ENCODE measurements around the gene ITPRID1.
A peak's percentile ranks its signal among the peaks of the same experiment; 100 is the strongest.

ITPRID1 gene

DNA sequence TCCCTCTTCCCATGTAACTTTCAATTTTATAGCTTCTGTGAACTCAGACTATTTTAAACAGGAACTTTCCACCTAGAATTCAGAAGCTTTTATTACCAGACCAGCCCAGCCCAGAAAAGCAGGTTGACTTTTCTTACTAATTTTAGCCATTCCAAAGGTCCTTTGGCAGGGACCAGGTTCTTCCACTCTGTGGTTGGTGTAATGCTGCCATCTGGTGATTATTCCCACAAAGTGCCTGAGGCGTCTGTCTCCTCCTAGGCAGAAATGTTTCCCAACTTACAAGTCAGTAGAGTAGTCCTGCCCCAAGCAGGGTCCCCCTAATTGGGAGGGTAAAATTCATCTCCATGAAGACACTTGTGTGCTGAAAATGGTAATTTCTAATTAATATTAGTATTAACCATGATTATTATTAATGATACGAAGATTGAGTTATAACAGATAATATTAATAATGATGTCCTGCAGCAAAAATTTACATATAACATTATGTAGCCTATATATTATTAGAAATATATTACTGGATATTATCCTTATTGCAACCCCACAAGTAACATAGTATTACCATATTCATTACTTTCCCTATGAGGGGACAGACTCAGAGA lies 120.1 kb downstream of the ITPRID1 start:
- Histone ChIP-seq H3K36me3 (ENCODE audit: control insufficient read depth, insufficient read depth, low read length) (no peaks in the 10 kb centered on the region), H3K27ac (ENCODE audit: low read depth, low read length) (no peak overlapping the region)

DNA sequence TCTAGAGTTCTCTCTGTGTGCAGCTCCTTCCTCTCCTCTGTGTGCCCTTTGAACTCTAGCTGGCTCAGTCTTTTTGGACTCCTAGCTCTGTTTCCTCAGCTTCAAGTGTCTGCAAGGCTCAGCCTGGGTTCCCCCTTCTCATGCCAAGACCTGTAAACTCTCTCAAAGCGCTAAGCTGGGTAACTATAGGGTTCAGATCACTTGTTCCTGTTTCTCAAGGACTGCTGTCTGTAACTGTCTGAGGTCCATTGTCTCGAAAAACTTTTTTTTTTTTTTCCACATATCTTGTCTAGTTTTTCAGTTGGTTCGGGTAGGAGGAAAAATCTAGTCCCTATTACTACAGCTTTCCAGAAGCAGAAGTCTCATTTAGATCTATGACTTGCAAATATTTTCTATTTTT lies 126.5 kb downstream of the ITPRID1 start:
- Histone ChIP-seq H3K4me1 (ENCODE audit: control insufficient read depth, insufficient read depth, low read length) (no peaks in the 10 kb centered on the region), H3K9ac (ENCODE audit: low read length) (no peak overlapping the region), H3K27me3 (ENCODE audit: control insufficient read depth, insufficient read depth, low read length) (no peaks in the 10 kb centered on the region), H3K9me3 (ENCODE audit: control insufficient read depth, insufficient read depth, low read depth, low read length) (no peaks in the 10 kb centered on the region), H3K36me3 (ENCODE audit: control insufficient read depth, insufficient read depth, low read length) (no peaks in the 10 kb centered on the region), H3K27ac (ENCODE audit: low read depth, low read length) (no peak overlapping the region), H3K4me3 (ENCODE audit: low read depth, low read length) (no peak overlapping the region)

More for the DNA sequence above, 120.1 kb downstream of the ITPRID1 start:
- no peaks in the 10 kb centered on the region for H3K9me3 ChIP-seq (ENCODE audit: control insufficient read depth, insufficient read depth, low read depth, low read length)
- no peak overlapping the region for H3K4me3 ChIP-seq (ENCODE audit: low read depth, low read length)
- H3K9ac ChIP-seq (ENCODE audit: low read length) = no peak overlapping the region
- H3K27me3 ChIP-seq (ENCODE audit: control insufficient read depth, insufficient read depth, low read length) = no peaks in the 10 kb centered on the region
- H3K4me1 ChIP-seq (ENCODE audit: control insufficient read depth, insufficient read depth, low read length) = peaks cover 6% of the 10 kb centered on the region

DNA sequence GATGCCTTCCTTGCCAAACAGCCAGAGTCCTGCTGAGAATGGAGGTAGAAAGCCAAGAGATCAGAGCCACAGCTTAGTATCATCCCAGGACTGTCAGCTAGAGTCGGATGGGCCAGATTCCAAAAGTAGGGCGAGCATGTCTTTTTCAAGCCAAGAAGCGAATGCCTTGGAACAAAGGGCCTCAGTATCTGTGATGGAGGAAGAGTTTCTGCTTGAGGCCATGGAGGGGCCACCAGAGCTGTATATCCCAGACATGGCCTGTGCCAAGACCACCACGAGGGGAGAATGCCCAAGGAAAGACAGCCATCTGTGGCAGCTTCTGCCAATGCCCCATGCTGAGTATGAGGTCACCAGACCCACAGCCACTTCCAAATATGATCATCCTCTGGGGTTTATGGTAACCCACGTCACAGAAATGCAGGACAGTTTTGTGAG lies 128.8 kb downstream of the ITPRID1 start:
- Histone ChIP-seq H3K4me1 (ENCODE audit: control insufficient read depth, insufficient read depth, low read length) (peaks cover 18% of the 10 kb centered on the region; the same call in 1 of the 2 replicates), H3K27ac (ENCODE audit: low read depth, low read length) (no peak overlapping the region), H3K4me3 (ENCODE audit: low read depth, low read length) (no peak overlapping the region), H3K36me3 (ENCODE audit: control insufficient read depth, insufficient read depth, low read length) (no peaks in the 10 kb centered on the region), H3K27me3 (ENCODE audit: control insufficient read depth, insufficient read depth, low read length) (no peaks in the 10 kb centered on the region), H3K9ac (ENCODE audit: low read length) (no peak overlapping the region), H3K9me3 (ENCODE audit: control insufficient read depth, insufficient read depth, low read depth, low read length) (no peaks in the 10 kb centered on the region)

DNA sequence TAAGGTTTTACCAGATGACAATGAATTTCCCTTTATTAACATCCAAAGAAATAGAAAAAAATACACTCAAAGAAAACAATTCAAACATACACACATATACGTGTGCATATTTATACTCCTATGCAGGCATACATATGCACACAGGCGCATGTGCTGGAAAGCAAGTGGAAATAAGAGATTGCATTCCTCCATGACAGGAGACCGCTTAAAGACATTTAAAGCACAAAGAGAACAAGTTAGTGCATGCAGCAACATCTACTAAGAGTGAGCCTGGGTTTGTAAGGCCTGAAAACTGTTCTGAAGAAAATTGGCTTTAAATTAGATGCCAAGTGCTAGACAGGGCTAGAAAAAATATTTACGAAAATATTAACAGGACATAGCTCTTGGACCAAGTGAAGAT lies 133.1 kb downstream of the ITPRID1 start:
- Histone ChIP-seq H3K4me3 (ENCODE audit: low read depth, low read length) (no peak overlapping the region), H3K27ac (ENCODE audit: low read depth, low read length) (peak overlapping the region; percentile 69), H3K9ac (ENCODE audit: low read length) (no peak overlapping the region), H3K4me1 (ENCODE audit: control insufficient read depth, insufficient read depth, low read length) (peaks cover 47% of the 10 kb centered on the region), H3K9me3 (ENCODE audit: control insufficient read depth, insufficient read depth, low read depth, low read length) (no peaks in the 10 kb centered on the region), H3K36me3 (ENCODE audit: control insufficient read depth, insufficient read depth, low read length) (no peaks in the 10 kb centered on the region), H3K27me3 (ENCODE audit: control insufficient read depth, insufficient read depth, low read length) (no peaks in the 10 kb centered on the region)

DNA sequence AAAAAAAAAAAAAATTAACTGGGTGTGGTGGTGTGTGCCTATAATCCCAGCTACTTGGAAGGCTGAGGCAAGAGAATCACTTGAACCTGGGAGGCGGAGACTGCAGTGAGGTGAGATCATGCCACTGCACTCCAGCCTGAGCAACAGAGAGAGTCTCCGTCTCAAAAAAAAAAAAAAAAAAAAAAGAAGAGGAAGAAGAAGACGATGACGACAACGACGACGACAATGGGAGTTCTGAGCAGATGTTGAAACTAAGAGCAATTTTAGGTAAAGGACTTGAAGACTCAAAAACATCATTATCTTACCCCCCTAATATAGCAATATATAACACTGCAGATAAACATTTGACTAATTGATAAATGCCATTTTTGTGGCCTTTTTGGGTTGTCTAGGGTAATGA lies 133.6 kb downstream of the ITPRID1 start:
- Histone ChIP-seq H3K9ac (ENCODE audit: low read length) (no peak overlapping the region), H3K4me3 (ENCODE audit: low read depth, low read length) (no peak overlapping the region), H3K9me3 (ENCODE audit: control insufficient read depth, insufficient read depth, low read depth, low read length) (no peaks in the 10 kb centered on the region), H3K27ac (ENCODE audit: low read depth, low read length) (peak overlapping the region; percentile 69), H3K36me3 (ENCODE audit: control insufficient read depth, insufficient read depth, low read length) (no peaks in the 10 kb centered on the region), H3K27me3 (ENCODE audit: control insufficient read depth, insufficient read depth, low read length) (no peaks in the 10 kb centered on the region), H3K4me1 (ENCODE audit: control insufficient read depth, insufficient read depth, low read length) (peaks cover 50% of the 10 kb centered on the region)

DNA sequence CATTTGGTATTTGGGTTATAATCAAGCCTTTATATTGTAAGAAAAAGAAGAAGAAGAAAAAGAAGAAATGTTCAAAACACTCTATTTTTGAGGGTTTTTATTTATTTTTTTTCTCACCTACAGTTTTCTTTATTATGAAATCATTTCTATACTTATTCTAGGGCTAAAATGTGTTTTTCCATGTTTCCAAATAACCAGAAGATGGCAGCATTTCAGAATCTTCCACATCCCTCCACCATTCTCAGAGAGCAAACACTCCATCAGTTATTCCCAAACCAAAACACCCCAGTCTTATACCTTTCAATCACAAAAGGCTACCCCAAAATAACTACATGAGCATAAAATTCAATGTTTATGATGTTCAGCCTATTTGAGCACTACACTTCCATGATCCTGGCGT lies 134.4 kb downstream of the ITPRID1 start:
- no peak overlapping the region for H3K4me3 ChIP-seq (ENCODE audit: low read depth, low read length)
- no peak overlapping the region for H3K9ac ChIP-seq (ENCODE audit: low read length)
- H3K27me3 ChIP-seq (ENCODE audit: control insufficient read depth, insufficient read depth, low read length) = no peaks in the 10 kb centered on the region
- H3K4me1 ChIP-seq (ENCODE audit: control insufficient read depth, insufficient read depth, low read length) = peaks cover 50% of the 10 kb centered on the region
- H3K36me3 ChIP-seq (ENCODE audit: control insufficient read depth, insufficient read depth, low read length) = no peaks in the 10 kb centered on the region
- no peaks in the 10 kb centered on the region for H3K9me3 ChIP-seq (ENCODE audit: control insufficient read depth, insufficient read depth, low read depth, low read length)
- no peak overlapping the region for H3K27ac ChIP-seq (ENCODE audit: low read depth, low read length)

DNA sequence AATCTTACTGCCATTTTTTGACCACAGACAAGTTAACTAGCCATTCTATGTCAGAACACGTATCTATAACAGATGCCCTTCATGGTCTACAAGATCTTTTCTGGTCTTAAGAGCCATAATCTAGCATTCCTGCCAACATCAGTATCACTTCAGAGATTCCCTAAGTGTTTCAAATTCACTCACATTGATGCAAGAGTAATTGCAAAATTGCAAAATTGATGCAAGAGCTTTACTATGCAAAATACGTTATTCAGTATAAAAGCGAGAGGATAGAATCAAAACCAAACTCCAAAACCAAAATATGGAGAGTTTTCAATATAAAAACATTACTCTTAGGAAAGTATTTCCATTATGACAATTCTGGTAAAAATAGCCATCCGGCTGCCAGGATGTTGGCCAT lies 135.0 kb downstream of the ITPRID1 start:
- H3K9ac ChIP-seq (ENCODE audit: low read length) = no peak overlapping the region
- no peak overlapping the region for H3K27ac ChIP-seq (ENCODE audit: low read depth, low read length)
- H3K36me3 ChIP-seq (ENCODE audit: control insufficient read depth, insufficient read depth, low read length) = no peaks in the 10 kb centered on the region
- H3K9me3 ChIP-seq (ENCODE audit: control insufficient read depth, insufficient read depth, low read depth, low read length) = no peaks in the 10 kb centered on the region
- H3K27me3 ChIP-seq (ENCODE audit: control insufficient read depth, insufficient read depth, low read length) = no peaks in the 10 kb centered on the region
- H3K4me1 ChIP-seq (ENCODE audit: control insufficient read depth, insufficient read depth, low read length) = peaks cover 50% of the 10 kb centered on the region
- no peak overlapping the region for H3K4me3 ChIP-seq (ENCODE audit: low read depth, low read length)

DNA sequence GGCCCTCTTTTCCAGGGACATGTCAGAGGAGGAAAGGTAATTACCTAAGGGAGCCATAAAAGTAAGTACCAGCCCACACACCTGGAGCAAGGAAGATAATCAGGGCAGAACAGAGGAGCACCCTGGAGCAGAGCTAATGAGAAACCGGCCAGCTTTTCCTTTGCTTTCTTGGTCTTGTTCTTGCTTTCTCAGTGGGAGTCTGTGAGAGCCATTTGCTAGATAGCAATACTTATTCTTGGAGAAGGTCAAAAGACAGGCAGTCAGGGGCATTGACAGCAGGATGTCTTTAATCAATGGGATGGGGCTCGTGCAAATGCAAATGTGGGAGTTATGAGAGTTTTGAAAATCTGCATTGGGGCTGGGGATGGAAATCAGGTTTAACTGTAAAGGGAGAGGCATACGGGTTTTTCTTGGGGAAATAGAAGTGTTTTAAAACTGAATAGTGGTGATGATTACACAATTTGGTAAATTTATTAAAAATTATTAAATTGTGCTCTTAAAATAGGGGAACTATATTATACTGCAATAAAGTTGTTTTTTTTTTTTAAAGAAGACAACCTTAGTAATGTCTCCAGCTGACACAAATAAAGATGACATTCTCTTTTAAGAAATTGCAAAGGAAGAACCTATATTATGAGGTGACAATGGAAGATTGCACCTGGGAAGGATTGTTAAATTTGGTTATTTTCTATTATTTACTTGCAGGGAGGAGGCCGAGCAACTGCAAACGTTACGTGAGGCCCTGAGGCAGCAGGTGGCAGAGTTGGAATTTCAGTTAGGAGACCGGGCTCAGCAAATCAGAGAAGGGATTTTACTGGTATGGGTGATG lies 137.6 kb downstream of the ITPRID1 start:
- Histone ChIP-seq H3K36me3 (ENCODE audit: control insufficient read depth, insufficient read depth, low read length) (no peaks in the 10 kb centered on the region), H3K27ac (ENCODE audit: low read depth, low read length) (no peak overlapping the region)

DNA sequence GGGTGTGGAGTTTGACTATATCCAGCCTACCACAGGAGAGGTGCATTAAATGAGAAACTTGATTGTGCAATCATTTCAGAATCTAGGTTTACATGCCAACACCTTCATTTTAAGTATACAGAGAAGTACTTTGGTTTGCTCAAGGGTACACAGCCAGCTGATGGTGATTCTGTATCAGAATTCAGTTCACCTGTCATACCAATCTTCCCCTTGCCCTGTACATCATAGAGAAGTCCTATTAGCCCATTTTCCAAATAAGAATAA lies 138.1 kb downstream of the ITPRID1 start:
- Histone ChIP-seq H3K4me1 (ENCODE audit: control insufficient read depth, insufficient read depth, low read length) (peaks cover 35% of the 10 kb centered on the region), H3K27me3 (ENCODE audit: control insufficient read depth, insufficient read depth, low read length) (peaks cover 4% of the 10 kb centered on the region; the same call in 1 of the 2 replicates), H3K9ac (ENCODE audit: low read length) (no peak overlapping the region), H3K27ac (ENCODE audit: low read depth, low read length) (no peak overlapping the region), H3K36me3 (ENCODE audit: control insufficient read depth, insufficient read depth, low read length) (no peaks in the 10 kb centered on the region), H3K9me3 (ENCODE audit: control insufficient read depth, insufficient read depth, low read depth, low read length) (no peaks in the 10 kb centered on the region), H3K4me3 (ENCODE audit: low read depth, low read length) (no peak overlapping the region)

More for the DNA sequence above, 137.6 kb downstream of the ITPRID1 start:
- Histone ChIP-seq H3K9me3 (ENCODE audit: control insufficient read depth, insufficient read depth, low read depth, low read length) (no peaks in the 10 kb centered on the region), H3K27me3 (ENCODE audit: control insufficient read depth, insufficient read depth, low read length) (peaks cover 4% of the 10 kb centered on the region; the same call in 1 of the 2 replicates), H3K4me1 (ENCODE audit: control insufficient read depth, insufficient read depth, low read length) (peaks cover 41% of the 10 kb centered on the region), H3K4me3 (ENCODE audit: low read depth, low read length) (no peak overlapping the region), H3K9ac (ENCODE audit: low read length) (no peak overlapping the region)

DNA sequence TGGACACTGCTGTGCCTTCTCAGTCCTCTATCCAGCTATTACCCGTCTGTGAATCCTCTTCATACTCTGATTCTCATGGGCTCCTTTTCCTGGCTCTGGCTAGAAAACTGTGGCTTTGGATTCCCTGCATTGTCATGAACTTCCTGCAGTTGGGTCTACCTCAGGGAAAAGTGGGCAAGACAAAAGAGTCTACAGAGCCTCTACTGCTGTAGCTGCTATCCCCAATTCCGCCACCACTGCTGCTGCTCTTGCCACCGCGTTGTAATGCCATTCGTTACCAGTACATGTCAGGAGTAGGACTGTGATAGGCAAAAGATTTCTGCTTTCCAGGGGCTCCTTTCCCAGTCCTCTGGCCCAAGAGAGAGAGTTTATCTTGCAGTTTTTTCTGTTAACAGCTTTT lies 149.2 kb downstream of the ITPRID1 start:
- Histone ChIP-seq H3K9me3 (ENCODE audit: control insufficient read depth, insufficient read depth, low read depth, low read length) (0 out of 2 replicates have a peak, but pooled peaks cover 6% of the 10 kb centered on the region), H3K27me3 (ENCODE audit: control insufficient read depth, insufficient read depth, low read length) (no peaks in the 10 kb centered on the region), H3K4me1 (ENCODE audit: control insufficient read depth, insufficient read depth, low read length) (peaks cover 8% of the 10 kb centered on the region; the same call in 1 of the 2 replicates), H3K9ac (ENCODE audit: low read length) (no peak overlapping the region), H3K27ac (ENCODE audit: low read depth, low read length) (no peak overlapping the region), H3K4me3 (ENCODE audit: low read depth, low read length) (no peak overlapping the region), H3K36me3 (ENCODE audit: control insufficient read depth, insufficient read depth, low read length) (no peaks in the 10 kb centered on the region)

DNA sequence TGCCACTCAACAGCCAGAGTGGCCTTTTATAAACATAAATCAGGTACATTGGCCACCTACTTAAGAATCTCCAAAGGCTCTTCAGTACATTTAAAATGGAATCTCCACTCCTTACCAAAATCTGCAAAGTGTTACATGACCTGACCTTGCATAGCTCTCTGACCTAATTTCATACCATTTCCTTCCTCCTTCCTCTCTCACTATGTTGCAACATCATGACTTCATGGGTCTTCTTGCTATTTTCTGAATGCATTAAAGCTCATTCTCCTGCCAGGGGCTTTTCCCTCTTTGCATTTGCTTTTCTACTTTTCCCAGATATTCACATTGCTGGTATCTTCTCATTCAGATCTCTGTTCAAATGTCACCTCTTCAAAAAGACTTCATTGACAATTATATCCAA lies 151.0 kb downstream of the ITPRID1 start:
- no peak overlapping the region for H3K27ac ChIP-seq (ENCODE audit: low read depth, low read length)
- no peaks in the 10 kb centered on the region for H3K36me3 ChIP-seq (ENCODE audit: control insufficient read depth, insufficient read depth, low read length)
- no peaks in the 10 kb centered on the region for H3K27me3 ChIP-seq (ENCODE audit: control insufficient read depth, insufficient read depth, low read length)
- 0 out of 2 replicates have a peak, but pooled peaks cover 3% of the 10 kb centered on the region for H3K9me3 ChIP-seq (ENCODE audit: control insufficient read depth, insufficient read depth, low read depth, low read length)
- H3K4me3 ChIP-seq (ENCODE audit: low read depth, low read length) = no peak overlapping the region
- H3K9ac ChIP-seq (ENCODE audit: low read length) = no peak overlapping the region
- peaks cover 8% of the 10 kb centered on the region; the same call in 1 of the 2 replicates for H3K4me1 ChIP-seq (ENCODE audit: control insufficient read depth, insufficient read depth, low read length)

Data from HUES6 (cell line).